Measurements from ENCODE around the gene RRBP1.

DNA sequence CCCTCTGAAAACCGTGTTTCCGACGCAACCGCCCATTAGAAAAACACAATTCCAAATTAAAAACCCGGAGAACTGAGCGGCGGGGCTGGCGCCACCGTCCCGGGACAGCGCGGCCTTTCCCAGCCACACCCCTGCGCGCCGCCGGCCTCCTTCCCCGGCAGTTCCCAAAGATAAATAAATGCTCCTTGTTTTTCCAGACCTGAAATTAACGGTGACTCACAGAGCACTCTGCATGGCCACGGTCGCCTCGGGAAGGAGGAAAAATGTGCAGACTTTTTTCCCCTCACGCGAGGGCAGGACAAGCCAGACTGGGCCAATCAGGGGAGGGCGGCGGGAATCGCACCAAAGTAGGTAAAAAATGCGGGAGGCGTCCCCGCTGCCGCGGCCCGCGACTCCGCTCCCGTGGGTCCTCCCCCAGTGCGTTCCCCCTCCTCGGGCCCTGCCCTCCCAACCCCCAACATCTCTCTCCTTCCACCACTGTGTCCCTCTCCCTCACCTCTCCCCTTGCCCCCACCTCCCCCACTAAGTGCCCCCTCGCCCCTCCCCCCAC lies 113.0 kb downstream of the RRBP1 start:
- TF ChIP-seq EZH2 (optimal IDR thresholded peaks at IDR 0.05; ENCODE audit: low read depth, low read length) (no peak), CTCF (IDR thresholded peaks at IDR 0.05; ENCODE audit: low read length) (no peak)
